Body of pancreas (tissue), 4 donors: ENCODE measurements around the gene TGM1.
"Not testable (repeated sequence)": the region's sequence is repeated elsewhere in the genome, so short reads cannot be mapped to it uniquely, and the experiment has no call there.

ENCODE experiments used
- POLR2A ChIP-seq, 3 donors: fragments of 450-650 bp; IDR thresholded peaks; one replicate each; pipeline ENCODE4 v1.6.1; 2016; ENCODE audit warnings: antibody characterized with exemption in 3 of 3, mild to moderate bottlenecking in 2 of 3
- TF ChIP-seq, protein P1 (sequence below), 7 experiments: fragments of 450-650 bp in 4 of 7; fragments of 200-600 bp in 3 of 7; sonication (generic) in 3 of 7; IDR thresholded peaks; one replicate each; pipeline ENCODE4 v1.5.1; 2016 to 2019; ENCODE audit warnings: antibody characterized with exemption in 7 of 7

DNA sequence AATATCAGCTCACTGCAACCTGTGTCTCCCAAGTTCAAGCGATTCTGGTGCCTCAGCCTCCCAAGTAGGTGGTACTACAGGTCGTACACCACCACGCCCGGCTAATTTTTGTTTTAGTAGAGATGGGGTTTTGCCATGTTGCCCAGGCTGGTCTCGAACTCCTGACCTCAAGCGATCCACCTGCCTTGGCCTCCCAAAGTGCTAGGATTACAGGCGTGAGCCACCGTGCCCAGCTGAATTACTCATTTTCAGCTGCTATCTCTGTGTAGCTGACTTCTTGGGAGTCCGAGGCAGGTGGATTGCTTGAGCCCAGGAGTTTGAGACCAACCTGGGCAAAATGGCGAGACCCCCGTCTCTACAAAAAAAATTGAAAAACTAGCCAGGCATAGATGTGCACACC is 17.6 kb downstream of the TGM1 start:
- TF ChIP-seq, protein P1, sequence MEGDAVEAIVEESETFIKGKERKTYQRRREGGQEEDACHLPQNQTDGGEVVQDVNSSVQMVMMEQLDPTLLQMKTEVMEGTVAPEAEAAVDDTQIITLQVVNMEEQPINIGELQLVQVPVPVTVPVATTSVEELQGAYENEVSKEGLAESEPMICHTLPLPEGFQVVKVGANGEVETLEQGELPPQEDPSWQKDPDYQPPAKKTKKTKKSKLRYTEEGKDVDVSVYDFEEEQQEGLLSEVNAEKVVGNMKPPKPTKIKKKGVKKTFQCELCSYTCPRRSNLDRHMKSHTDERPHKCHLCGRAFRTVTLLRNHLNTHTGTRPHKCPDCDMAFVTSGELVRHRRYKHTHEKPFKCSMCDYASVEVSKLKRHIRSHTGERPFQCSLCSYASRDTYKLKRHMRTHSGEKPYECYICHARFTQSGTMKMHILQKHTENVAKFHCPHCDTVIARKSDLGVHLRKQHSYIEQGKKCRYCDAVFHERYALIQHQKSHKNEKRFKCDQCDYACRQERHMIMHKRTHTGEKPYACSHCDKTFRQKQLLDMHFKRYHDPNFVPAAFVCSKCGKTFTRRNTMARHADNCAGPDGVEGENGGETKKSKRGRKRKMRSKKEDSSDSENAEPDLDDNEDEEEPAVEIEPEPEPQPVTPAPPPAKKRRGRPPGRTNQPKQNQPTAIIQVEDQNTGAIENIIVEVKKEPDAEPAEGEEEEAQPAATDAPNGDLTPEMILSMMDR (IDR thresholded peaks at IDR 0.05): not testable (repeated sequence)
- not testable (repeated sequence) for TF ChIP-seq POLR2A (IDR thresholded peaks at IDR 0.05)
